HEK293 (cell line): ENCODE results near the gene PIK3R5.

Experiments
- KLF9 ChIP-seq: fragments of 450-650 bp; formaldehyde crosslinking; IDR thresholded peaks from 2 replicates; pipeline ENCODE4 v1.5.1; 2016; ENCODE audit warnings: missing biosample characterization, missing genetic modification characterization, low read depth
- ZFP37 ChIP-seq: fragments of 450-650 bp; formaldehyde crosslinking; IDR thresholded peaks from 2 replicates; pipeline ENCODE4 v1.5.1; 2016; ENCODE audit warnings: missing biosample characterization, missing genetic modification characterization
- ZNF138 ChIP-seq: fragments of 450-650 bp; formaldehyde crosslinking; IDR thresholded peaks from 2 replicates; pipeline ENCODE4 v1.5.1; 2016; ENCODE audit warnings: missing biosample characterization, missing genetic modification characterization, borderline replicate concordance
- ZNF16 ChIP-seq: fragments of 450-650 bp; formaldehyde crosslinking; IDR thresholded peaks from 2 replicates; pipeline ENCODE4 v1.5.1; 2016; ENCODE audit warnings: low read depth, missing biosample characterization, missing genetic modification characterization
- ZNF274 ChIP-seq, 2 experiments: fragments of 200-500 bp in 1 of 2; fragments of 450-650 bp in 1 of 2; sonication (Bioruptor generic) in 1 of 2; formaldehyde crosslinking in 1 of 2; IDR thresholded peaks; 2 replicates each; pipeline versions ENCODE4 v1.5.1 to v1.6.1; 2014 to 2016; ENCODE audit warnings: borderline replicate concordance in 1 of 2, inconsistent platforms in 1 of 2, low read length in 1 of 2, missing biosample characterization in 1 of 2, missing genetic modification characterization in 1 of 2
- ZNF302 ChIP-seq: fragments of 450-650 bp; formaldehyde crosslinking; IDR thresholded peaks from 2 replicates; pipeline ENCODE4 v1.5.1; 2016; ENCODE audit warnings: missing biosample characterization, missing genetic modification characterization, low read depth
- ZNF350 ChIP-seq: fragments of 450-650 bp; formaldehyde crosslinking; IDR thresholded peaks from 2 replicates; pipeline ENCODE4 v1.5.0; 2017; ENCODE audit warnings: missing biosample characterization, mild to moderate bottlenecking, missing genetic modification characterization
- ZNF544 ChIP-seq: fragments of 450-650 bp; formaldehyde crosslinking; IDR thresholded peaks from 2 replicates; pipeline ENCODE4 v1.5.0; 2017; ENCODE audit warnings: missing biosample characterization, missing genetic modification characterization
- ZSCAN23 ChIP-seq: fragments of 450-650 bp; formaldehyde crosslinking; IDR thresholded peaks from 2 replicates; pipeline ENCODE4 v1.5.1; 2016; ENCODE audit warnings: missing biosample characterization, missing genetic modification characterization
- TF ChIP-seq, protein P1 (sequence below): IDR thresholded peaks from 2 replicates; pipeline ENCODE4 v1.6.1; 2011; ENCODE audit warnings: mild to moderate bottlenecking, low read depth, low read length, borderline replicate concordance
- TF ChIP-seq, protein P2 (sequence below): fragments of 450-650 bp; formaldehyde crosslinking; IDR thresholded peaks from 2 replicates; pipeline ENCODE4 v1.5.1; 2016; ENCODE audit warnings: missing biosample characterization, missing genetic modification characterization
- TF ChIP-seq, protein P3 (sequence below): fragments of 450-650 bp; formaldehyde crosslinking; IDR thresholded peaks from 2 replicates; pipeline ENCODE4 v1.5.1; 2016; ENCODE audit warnings: missing biosample characterization, missing genetic modification characterization
- TF ChIP-seq, protein P4 (sequence below): fragments of 450-650 bp; formaldehyde crosslinking; IDR thresholded peaks from 2 replicates; pipeline ENCODE4; 2016; ENCODE audit warnings: missing biosample characterization, missing genetic modification characterization

DNA sequence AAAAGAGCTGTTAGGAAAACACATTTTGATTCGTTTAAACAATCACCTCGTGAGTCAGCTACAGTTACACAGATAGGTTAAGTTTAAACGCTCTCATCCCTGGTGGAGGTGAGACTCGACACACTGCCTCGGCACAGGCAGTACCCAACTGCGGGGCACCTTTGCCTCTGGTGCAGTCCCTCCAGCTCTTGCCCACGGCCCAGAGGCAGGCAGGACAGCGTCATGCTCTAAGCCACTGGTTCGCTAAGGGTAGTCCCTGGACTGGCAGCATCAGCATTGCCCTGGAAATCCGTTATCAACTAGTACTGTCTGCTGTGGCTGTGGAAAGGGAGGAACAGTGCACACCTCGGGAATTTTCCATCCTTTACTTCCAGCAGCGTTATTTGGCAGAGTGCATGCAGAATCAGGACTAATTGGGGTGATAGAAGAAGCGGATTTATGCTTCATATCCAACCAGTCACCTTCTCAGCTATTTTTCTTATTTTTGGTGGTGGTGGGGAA lies 94.4 kb downstream of the PIK3R5 start:
- TF ChIP-seq, protein P1, sequence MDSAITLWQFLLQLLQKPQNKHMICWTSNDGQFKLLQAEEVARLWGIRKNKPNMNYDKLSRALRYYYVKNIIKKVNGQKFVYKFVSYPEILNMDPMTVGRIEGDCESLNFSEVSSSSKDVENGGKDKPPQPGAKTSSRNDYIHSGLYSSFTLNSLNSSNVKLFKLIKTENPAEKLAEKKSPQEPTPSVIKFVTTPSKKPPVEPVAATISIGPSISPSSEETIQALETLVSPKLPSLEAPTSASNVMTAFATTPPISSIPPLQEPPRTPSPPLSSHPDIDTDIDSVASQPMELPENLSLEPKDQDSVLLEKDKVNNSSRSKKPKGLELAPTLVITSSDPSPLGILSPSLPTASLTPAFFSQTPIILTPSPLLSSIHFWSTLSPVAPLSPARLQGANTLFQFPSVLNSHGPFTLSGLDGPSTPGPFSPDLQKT: no peak
- no peak for TF ChIP-seq KLF9 (tag by site-specific recombination)
- TF ChIP-seq, protein P2, sequence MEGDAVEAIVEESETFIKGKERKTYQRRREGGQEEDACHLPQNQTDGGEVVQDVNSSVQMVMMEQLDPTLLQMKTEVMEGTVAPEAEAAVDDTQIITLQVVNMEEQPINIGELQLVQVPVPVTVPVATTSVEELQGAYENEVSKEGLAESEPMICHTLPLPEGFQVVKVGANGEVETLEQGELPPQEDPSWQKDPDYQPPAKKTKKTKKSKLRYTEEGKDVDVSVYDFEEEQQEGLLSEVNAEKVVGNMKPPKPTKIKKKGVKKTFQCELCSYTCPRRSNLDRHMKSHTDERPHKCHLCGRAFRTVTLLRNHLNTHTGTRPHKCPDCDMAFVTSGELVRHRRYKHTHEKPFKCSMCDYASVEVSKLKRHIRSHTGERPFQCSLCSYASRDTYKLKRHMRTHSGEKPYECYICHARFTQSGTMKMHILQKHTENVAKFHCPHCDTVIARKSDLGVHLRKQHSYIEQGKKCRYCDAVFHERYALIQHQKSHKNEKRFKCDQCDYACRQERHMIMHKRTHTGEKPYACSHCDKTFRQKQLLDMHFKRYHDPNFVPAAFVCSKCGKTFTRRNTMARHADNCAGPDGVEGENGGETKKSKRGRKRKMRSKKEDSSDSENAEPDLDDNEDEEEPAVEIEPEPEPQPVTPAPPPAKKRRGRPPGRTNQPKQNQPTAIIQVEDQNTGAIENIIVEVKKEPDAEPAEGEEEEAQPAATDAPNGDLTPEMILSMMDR (tag by site-specific recombination): no peak
- no peak for TF ChIP-seq ZNF16
- TF ChIP-seq ZNF138 (tag by site-specific recombination): no peak
- TF ChIP-seq, protein P3, sequence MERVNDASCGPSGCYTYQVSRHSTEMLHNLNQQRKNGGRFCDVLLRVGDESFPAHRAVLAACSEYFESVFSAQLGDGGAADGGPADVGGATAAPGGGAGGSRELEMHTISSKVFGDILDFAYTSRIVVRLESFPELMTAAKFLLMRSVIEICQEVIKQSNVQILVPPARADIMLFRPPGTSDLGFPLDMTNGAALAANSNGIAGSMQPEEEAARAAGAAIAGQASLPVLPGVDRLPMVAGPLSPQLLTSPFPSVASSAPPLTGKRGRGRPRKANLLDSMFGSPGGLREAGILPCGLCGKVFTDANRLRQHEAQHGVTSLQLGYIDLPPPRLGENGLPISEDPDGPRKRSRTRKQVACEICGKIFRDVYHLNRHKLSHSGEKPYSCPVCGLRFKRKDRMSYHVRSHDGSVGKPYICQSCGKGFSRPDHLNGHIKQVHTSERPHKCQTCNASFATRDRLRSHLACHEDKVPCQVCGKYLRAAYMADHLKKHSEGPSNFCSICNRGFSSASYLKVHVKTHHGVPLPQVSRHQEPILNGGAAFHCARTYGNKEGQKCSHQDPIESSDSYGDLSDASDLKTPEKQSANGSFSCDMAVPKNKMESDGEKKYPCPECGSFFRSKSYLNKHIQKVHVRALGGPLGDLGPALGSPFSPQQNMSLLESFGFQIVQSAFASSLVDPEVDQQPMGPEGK (tag by site-specific recombination): no peak
- no peak for TF ChIP-seq ZFP37 (tag by site-specific recombination)
- TF ChIP-seq ZSCAN23 (tag by site-specific recombination): no peak
- no peak for TF ChIP-seq ZNF302 (tag by site-specific recombination)
- no peak for TF ChIP-seq ZNF544 (tag by site-specific recombination)
- TF ChIP-seq ZNF274 (IDR thresholded peaks at IDR 0.05; ENCODE audit: low read length): no peak
- no peak for TF ChIP-seq ZNF274 (tag by site-specific recombination; IDR thresholded peaks at IDR 0.05; ENCODE audit: borderline replicate concordance)
- TF ChIP-seq, protein P4, sequence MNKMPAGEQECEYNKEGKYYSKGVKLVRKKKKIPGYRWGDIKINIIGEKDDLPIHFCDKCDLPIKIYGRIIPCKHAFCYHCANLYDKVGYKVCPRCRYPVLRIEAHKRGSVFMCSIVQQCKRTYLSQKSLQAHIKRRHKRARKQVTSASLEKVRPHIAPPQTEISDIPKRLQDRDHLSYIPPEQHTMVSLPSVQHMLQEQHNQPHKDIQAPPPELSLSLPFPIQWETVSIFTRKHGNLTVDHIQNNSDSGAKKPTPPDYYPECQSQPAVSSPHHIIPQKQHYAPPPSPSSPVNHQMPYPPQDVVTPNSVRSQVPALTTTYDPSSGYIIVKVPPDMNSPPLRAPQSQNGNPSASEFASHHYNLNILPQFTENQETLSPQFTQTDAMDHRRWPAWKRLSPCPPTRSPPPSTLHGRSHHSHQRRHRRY (tag by site-specific recombination): no peak
- no peak for TF ChIP-seq ZNF350 (tag by site-specific recombination)
